H1 (cell line): ENCODE data around the gene CRB2. TPM values are rescaled to one million over a fixed set of nuclear protein-coding genes. Genes with fewer than 3 reads are reported as not detected.

Experiments used
- CTCF ChIA-PET: fragments of 300-600 bp; sonication (Branson Sonifier 250); formaldehyde crosslinking; loops from one replicate; lab custom pipeline; 2021; ENCODE audit not compliant: partially characterized antibody; lab: Charles Lee
- POLR2A ChIA-PET: fragments of 300-600 bp; sonication (Branson Sonifier 250); formaldehyde crosslinking; loops from one replicate; lab custom pipeline; 2021; ENCODE audit warnings: inconsistent platforms; ENCODE audit not compliant: partially characterized antibody; lab: Charles Lee
- DNase-seq, 2 experiments: peaks; one replicate each; pipeline versions ENCODE4 v3.0.0 to v3.0.0-alpha.2; 2010 to 2022; ENCODE audit warnings: low spot score in 2 of 2, low read depth in 1 of 2, mixed read lengths in 1 of 2
- FAIRE-seq: peaks from 2 replicates; lab custom pipeline; 2011; peaks lifted over from hg19 to GRCh38; lab: Jason Lieb, UNC
- H2AFZ ChIP-seq: 2 replicates; pipeline ENCODE4 v1.8.1; 2012; ENCODE audit warnings: low read length, inconsistent platforms
- H2AK5ac ChIP-seq: 2 replicates; pipeline ENCODE4 v1.6.1; 2013; ENCODE audit warnings: low read depth, low read length
- H2BK120ac ChIP-seq: replicated peaks from 2 replicates; pipeline ENCODE3; 2013; ENCODE audit warnings: low read depth, low read length, inconsistent platforms
- H2BK12ac ChIP-seq: 2 replicates; pipeline ENCODE4 v1.6.1; 2013; ENCODE audit warnings: low read depth, low read length
- H2BK15ac ChIP-seq: 2 replicates; pipeline ENCODE4 v1.6.1; 2013; ENCODE audit warnings: low read length
- H2BK20ac ChIP-seq: 2 replicates; pipeline ENCODE4 v1.6.1; 2013; ENCODE audit warnings: low read length
- H2BK5ac ChIP-seq: 2 replicates; pipeline ENCODE4 v1.6.1; 2013; ENCODE audit warnings: low read depth, low read length
- H3K14ac ChIP-seq: 2 replicates; pipeline ENCODE4 v1.6.1; 2013; ENCODE audit warnings: inconsistent platforms; ENCODE audit not compliant: insufficient read length
- H3K18ac ChIP-seq: 2 replicates; pipeline ENCODE4 v1.6.1; 2013; ENCODE audit warnings: low read length; ENCODE audit errors: extremely low read depth
- H3K23ac ChIP-seq: 2 replicates; pipeline ENCODE4 v1.6.1; 2013; ENCODE audit warnings: inconsistent platforms; ENCODE audit not compliant: insufficient read length
- H3K23me2 ChIP-seq: 2 replicates; pipeline ENCODE4 v1.6.1; 2013; ENCODE audit warnings: low read depth, low read length
- H3K27ac ChIP-seq: 2 replicates; pipeline ENCODE4 v1.6.1; 2011; ENCODE audit warnings: low read depth, low read length, inconsistent platforms
- H3K27me3 ChIP-seq, 4 experiments: replicated peaks in 1 of 4; 1 replicate in 1 of 4; 2 replicates in 3 of 4; pipeline versions ENCODE4 v1.6.1 to v1.8.1; 2011 to 2013; ENCODE audit warnings: low read length in 3 of 4, mild to moderate bottlenecking in 3 of 4, inconsistent platforms in 2 of 4, mixed read lengths in 2 of 4, moderate library complexity in 1 of 4; ENCODE audit not compliant: control insufficient read depth in 3 of 4, insufficient read depth in 3 of 4; ENCODE audit errors: extremely low read depth in 1 of 4
- H3K36me3 ChIP-seq, 4 experiments: 2 replicates each; pipeline versions ENCODE4 v1.6.1 to v1.8.1; 2011 to 2013; ENCODE audit warnings: mild to moderate bottlenecking in 4 of 4, low read length in 3 of 4, moderate library complexity in 2 of 4, control low read depth in 1 of 4, inconsistent platforms in 1 of 4; ENCODE audit not compliant: insufficient read depth in 4 of 4, control insufficient read depth in 2 of 4
- H3K4ac ChIP-seq: replicated peaks from 2 replicates; pipeline ENCODE3; 2013; ENCODE audit warnings: low read length, low read depth, mixed read lengths, inconsistent platforms; ENCODE audit not compliant: insufficient read length
- H3K4me1 ChIP-seq, 4 experiments: replicated peaks in 1 of 4; 1 replicate in 1 of 4; 2 replicates in 3 of 4; pipeline versions ENCODE4 v1.6.1 to v1.8.1; 2011 to 2013; ENCODE audit warnings: low read length in 3 of 4, inconsistent platforms in 2 of 4, mixed read lengths in 1 of 4; ENCODE audit not compliant: insufficient read depth in 4 of 4, control insufficient read depth in 3 of 4
- H3K4me2 ChIP-seq, 2 experiments: 2 replicates each; pipeline versions ENCODE4 v1.6.1 to v1.8.1; 2011 to 2013; ENCODE audit warnings: low read depth in 2 of 2, low read length in 2 of 2, control low read depth in 1 of 2, inconsistent platforms in 1 of 2, mild to moderate bottlenecking in 1 of 2; ENCODE audit not compliant: insufficient read depth in 1 of 2
- H3K4me3 ChIP-seq, 4 experiments: fragments of 200-600, 300-600 bp in 1 of 4; sonication (generic), shearing (Covaris generic), sonication (Bioruptor Twin) in 1 of 4; 2 replicates each; pipeline versions ENCODE4 v1.5.1 to v1.8.1; 2011 to 2016; ENCODE audit warnings: low read length in 4 of 4, low read depth in 3 of 4, control low read depth in 2 of 4, inconsistent platforms in 2 of 4, mild to moderate bottlenecking in 2 of 4, mixed read lengths in 1 of 4, moderate library complexity in 1 of 4; ENCODE audit not compliant: insufficient read depth in 2 of 4; ENCODE audit errors: extremely low read depth in 1 of 4
- H3K56ac ChIP-seq: replicated peaks from 2 replicates; pipeline ENCODE3; 2013; ENCODE audit warnings: low read depth, mild to moderate bottlenecking, mixed read lengths, low read length, inconsistent platforms; ENCODE audit not compliant: insufficient read length
- H3K79me1 ChIP-seq: 2 replicates; pipeline ENCODE4 v1.6.1; 2013; ENCODE audit warnings: low read depth, low read length, control low read depth
- H3K79me2 ChIP-seq, 2 experiments: 2 replicates each; pipeline versions ENCODE4 v1.6.1 to v1.8.1; 2012 to 2013; ENCODE audit warnings: low read length in 2 of 2, mild to moderate bottlenecking in 2 of 2, inconsistent platforms in 1 of 2; ENCODE audit not compliant: insufficient read depth in 2 of 2, control insufficient read depth in 1 of 2
- H3K9ac ChIP-seq, 4 experiments: replicated peaks in 1 of 4; 1 replicate in 1 of 4; 2 replicates in 3 of 4; pipeline versions ENCODE4 v1.6.1 to v1.8.1; 2011 to 2013; ENCODE audit warnings: low read depth in 3 of 4, low read length in 3 of 4, control low read depth in 2 of 4, mild to moderate bottlenecking in 2 of 4, moderate library complexity in 2 of 4, inconsistent platforms in 1 of 4; ENCODE audit errors: extremely low read depth in 1 of 4
- H3K9me3 ChIP-seq, 2 experiments: 2 replicates each; pipeline versions ENCODE4 v1.6.1 to v1.8.1; 2012 to 2013; ENCODE audit warnings: mild to moderate bottlenecking in 2 of 2, moderate library complexity in 2 of 2, control low read depth in 1 of 2, inconsistent platforms in 1 of 2, low read depth in 1 of 2, low read length in 1 of 2, mixed read lengths in 1 of 2; ENCODE audit not compliant: insufficient read depth in 2 of 2
- H4K20me1 ChIP-seq, 2 experiments: replicated peaks in 1 of 2; 2 replicates each; pipeline versions ENCODE3 to v1.8.1; 2011 to 2013; ENCODE audit warnings: inconsistent platforms in 2 of 2, low read length in 2 of 2, mild to moderate bottlenecking in 1 of 2; ENCODE audit not compliant: insufficient read depth in 2 of 2, control insufficient read depth in 1 of 2
- H4K5ac ChIP-seq: 2 replicates; pipeline ENCODE4 v1.6.1; 2013; ENCODE audit warnings: low read length, low read depth, mixed read lengths, inconsistent platforms; ENCODE audit not compliant: insufficient read length
- H4K8ac ChIP-seq: 2 replicates; pipeline ENCODE4 v1.8.0; 2013; ENCODE audit warnings: mild to moderate bottlenecking, moderate library complexity, low read length, inconsistent platforms; ENCODE audit not compliant: insufficient read depth; ENCODE audit errors: extremely low read depth
- H4K91ac ChIP-seq: replicated peaks from 2 replicates; pipeline ENCODE3; 2013; ENCODE audit warnings: low read length, mixed read lengths, inconsistent platforms; ENCODE audit not compliant: insufficient read length
- CEBPB ChIP-seq: IDR thresholded peaks from 2 replicates; pipeline ENCODE4 v1.6.1; 2012; ENCODE audit warnings: low read depth, low read length
- CHD1 ChIP-seq: IDR thresholded peaks from 2 replicates; pipeline ENCODE4 v1.6.1; 2012; ENCODE audit warnings: low read depth, low read length, improper control_type of control experiment
- E2F6 ChIP-seq: IDR thresholded peaks from 2 replicates; pipeline ENCODE4 v1.6.1; 2012; ENCODE audit warnings: inconsistent platforms
- PHF8 ChIP-seq: fragments of 200-600 bp; sonication (generic); conservative IDR thresholded peaks from 2 replicates; pipeline ENCODE4 v1.7.1; 2012; ENCODE audit warnings: low read depth, mild to moderate bottlenecking, inconsistent platforms, low read length, moderate library complexity
- RAD21 ChIP-seq, 2 experiments: IDR thresholded peaks in 1 of 2; conservative IDR thresholded peaks in 1 of 2; 2 replicates each; pipeline ENCODE4 v1.6.1; 2011; ENCODE audit warnings: low read depth in 2 of 2, low read length in 2 of 2, improper control_type of control experiment in 1 of 2, inconsistent platforms in 1 of 2, mild to moderate bottlenecking in 1 of 2, moderate library complexity in 1 of 2
- SP2 ChIP-seq: IDR thresholded peaks from 2 replicates; pipeline ENCODE4 v1.6.1; 2012; ENCODE audit warnings: mild to moderate bottlenecking, low read length, inconsistent platforms
- TAF7 ChIP-seq: optimal IDR thresholded peaks from 2 replicates; pipeline ENCODE3; 2011; ENCODE audit warnings: low read depth, mild to moderate bottlenecking, inconsistent platforms, low read length, moderate library complexity, borderline replicate concordance
- USF2 ChIP-seq: IDR thresholded peaks from 2 replicates; pipeline ENCODE4 v1.6.1; 2011; ENCODE audit warnings: low read length, improper control_type of control experiment
- ZNF274 ChIP-seq: IDR thresholded peaks from 2 replicates; pipeline ENCODE4 v1.7.0; 2012; ENCODE audit warnings: low read length, borderline replicate concordance; ENCODE audit errors: extremely low read depth
- WGBS, 2 experiments: shearing (Covaris generic) in 1 of 2; methylation state at CpG; one replicate each; pipeline versions ENCODE4 v1.1.6 to v1.1.7; 2013 to 2015; ENCODE audit warnings: low lambda C conversion rate in 2 of 2, mixed read lengths in 2 of 2, inconsistent platforms in 1 of 2, low coverage in 1 of 2, missing lambda C conversion rate in 1 of 2; ENCODE audit not compliant: insufficient replicate concordance in 2 of 2, insufficient coverage in 1 of 2, insufficient read length in 1 of 2; ENCODE audit errors: extremely low coverage in 1 of 2, missing lambda C conversion rate in 1 of 2; 5-methylcytosine and 5-hydroxymethylcytosine counted together
- polyA plus RNA-seq, 7 experiments: library from polyadenylated mRNA; depleted of rRNA in 3 of 7; stranded (reverse) in 5 of 7; unstranded in 2 of 7; fragments of >200 nt in 5 of 7; fragments of 200-250 nt in 2 of 7; gene quantifications; 1 replicate in 5 of 7; 2 replicates in 1 of 7; 4 replicates in 1 of 7; pipeline versions ENCODE4 v1.2.1 to v1.2.3, GENCODE V29; 2011 to 2013; ENCODE audit warnings: missing spikeins in 2 of 7, mixed read lengths in 2 of 7
- total RNA-seq: library from RNA; stranded (reverse); fragmentation: NEBNext Ultra II Directional; extraction: Animal tissue kit (Norgen Biotek cat#: 25700); gene quantifications from 2 replicates; pipeline ENCODE4 v1.2.1, GENCODE V29; 2021

CRB2 gene
- total and polyA plus RNA-seq, 2 of the 8 experiments (the other 6 are each of a cell fraction or from before 2014, with no cell fraction given), result 4.0 to 8.4 TPM

GRCh38 chr9:123395689-123396511, 39.9 kb downstream of the CRB2 start:
- no peak overlapping the region for H3K4me3 ChIP-seq
- H3K56ac ChIP-seq, result no peak overlapping the region
- no peak overlapping the region for H3K14ac ChIP-seq
- no peak overlapping the region for H2BK15ac ChIP-seq
- H3K27ac ChIP-seq, result no peak overlapping the region
- FAIRE-seq (no peak), DNase-seq (no peak)
- POLR2A ChIA-PET, result interaction anchor here (1.1 kb wide), 1 partner anchor 11 kb away, joined by 3 read pairs; no protein-coding TSS in a partner anchor
- CTCF ChIA-PET, result interaction anchor here (1.0 to 29.0 kb wide), 4 partner anchors 11 to 37 kb away, joined by 3 to 668 read pairs (median 6); partner anchors contain the start of gene CRB2
- WGBS, 2 experiments, result 91% methylated on average over 24 of the region's 24 CpGs; no CpG with 5 or more reads in 1 of the 2 experiments
- peaks cover 0 to 12% (median under 1%) of the 10 kb centered on the region in 4 experiments; a peak in 4 of 7 replicates for H3K4me1 ChIP-seq
- H3K4ac ChIP-seq, result no peak overlapping the region
- no peak overlapping the region for H3K9ac ChIP-seq
- H4K20me1 ChIP-seq, result no peaks in the 10 kb centered on the region
- H3K79me1 ChIP-seq, result no peaks in the 10 kb centered on the region
- 0 out of 2 replicates have a peak overlapping the region, but pooled peaks have one; percentile 15 for H2AK5ac ChIP-seq
- H2BK5ac ChIP-seq, result peak overlapping the region; percentile 39; the same call in 1 of the 2 replicates
- no peak overlapping the region for H4K5ac ChIP-seq
- no peak overlapping the region for H3K4me2 ChIP-seq
- no peak overlapping the region for H3K23ac ChIP-seq
- no peak overlapping the region for H2BK20ac ChIP-seq
- no peak overlapping the region for H2BK120ac ChIP-seq
- H3K23me2 ChIP-seq, result no peaks in the 10 kb centered on the region; the same call in 1 of the 2 replicates
- no peaks in the 10 kb centered on the region for H3K36me3 ChIP-seq
- H3K27me3 ChIP-seq, result no peaks in the 10 kb centered on the region; a peak in 2 of 7 replicates
- H2AFZ ChIP-seq, result no peak overlapping the region
- H3K79me2 ChIP-seq, result no peaks in the 10 kb centered on the region
- H2BK12ac ChIP-seq, result no peak overlapping the region
- H3K18ac ChIP-seq, result no peak overlapping the region
- no peak overlapping the region for H4K8ac ChIP-seq
- H4K91ac ChIP-seq, result no peak overlapping the region
- no peaks in the 10 kb centered on the region; a peak in 1 of 4 replicates for H3K9me3 ChIP-seq
- TF ChIP-seq CEBPB (no peak), ZNF274 (no peak), TAF7 (no peak), E2F6 (no peak), CHD1 (no peak), RAD21 (IDR thresholded peaks at IDR 0.05 in 1 of 2, conservative IDR thresholded peaks at IDR 0.05 in 1 of 2; ENCODE audit: low read depth in 2 of 2, low read length in 2 of 2) (no peak), PHF8 (no peak), SP2 (no peak), USF2 (no peak)
